Transverse colon (tissue), 3 donors: ENCODE measurements around the gene RIN2.

Experiments
- POLR2A ChIP-seq: fragments of 450-650 bp; IDR thresholded peaks from one replicate; pipeline ENCODE4 v1.6.1; 2016; ENCODE audit warnings: antibody characterized with exemption, mild to moderate bottlenecking, moderate library complexity
- POLR2AphosphoS5 ChIP-seq, 3 donors: sonication (generic); formaldehyde crosslinking; IDR thresholded peaks; one replicate each; pipeline ENCODE4 v1.6.1; 2016; ENCODE audit warnings: antibody characterized with exemption in 3 of 3

GRCh38 chr20:19723051-19723450 lies 35.0 kb upstream of the RIN2 start:
- TF ChIP-seq POLR2A: no peak
- TF ChIP-seq POLR2AphosphoS5 (IDR thresholded peaks at IDR 0.05): no peak
